Suppressor macrophage (primary cell): ENCODE results near the gene TAF3.

ENCODE experiments used
- DNase-seq, 4 experiments: peaks; one replicate each; pipeline ENCODE4 v3.0.0-alpha.2; 2020 to 2022

The TAF3 gene

DNA sequence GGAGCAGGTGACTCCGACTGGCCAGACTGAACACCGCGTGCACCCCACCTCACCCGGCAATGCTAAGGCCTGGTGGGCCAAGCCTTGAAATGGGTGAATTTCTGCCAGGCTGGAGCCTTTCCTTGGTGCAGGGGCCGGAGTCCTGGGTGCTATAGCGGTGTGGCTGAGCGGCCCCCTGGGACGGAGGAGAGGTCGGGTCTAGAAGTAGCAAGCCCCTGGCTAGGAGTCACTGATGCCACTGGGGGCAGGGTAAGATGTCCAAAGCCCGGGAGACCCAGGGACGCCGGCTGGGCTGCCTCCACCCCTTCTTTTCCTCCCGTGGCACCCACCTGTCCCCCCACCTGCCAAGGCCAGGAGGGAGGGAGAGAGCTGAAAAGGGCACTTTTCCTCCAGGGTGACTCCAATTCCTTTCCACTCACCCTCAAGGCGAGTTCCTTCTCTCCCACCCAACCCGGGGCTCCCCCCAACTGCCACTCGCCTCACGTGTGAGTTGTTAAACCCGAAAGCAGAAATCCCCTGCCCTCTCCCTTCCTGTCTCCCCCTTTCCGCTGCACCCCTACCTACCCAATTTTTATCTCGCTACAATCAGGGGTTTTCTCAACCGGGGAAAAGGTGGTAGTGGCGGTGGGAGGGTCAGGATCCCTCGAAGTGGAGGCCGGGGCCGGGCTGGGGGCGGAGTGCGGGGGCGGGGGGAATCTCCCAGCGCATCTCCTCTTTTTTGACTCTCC, 230.1 kb downstream of the TAF3 start:
- no peak for DNase-seq

DNA sequence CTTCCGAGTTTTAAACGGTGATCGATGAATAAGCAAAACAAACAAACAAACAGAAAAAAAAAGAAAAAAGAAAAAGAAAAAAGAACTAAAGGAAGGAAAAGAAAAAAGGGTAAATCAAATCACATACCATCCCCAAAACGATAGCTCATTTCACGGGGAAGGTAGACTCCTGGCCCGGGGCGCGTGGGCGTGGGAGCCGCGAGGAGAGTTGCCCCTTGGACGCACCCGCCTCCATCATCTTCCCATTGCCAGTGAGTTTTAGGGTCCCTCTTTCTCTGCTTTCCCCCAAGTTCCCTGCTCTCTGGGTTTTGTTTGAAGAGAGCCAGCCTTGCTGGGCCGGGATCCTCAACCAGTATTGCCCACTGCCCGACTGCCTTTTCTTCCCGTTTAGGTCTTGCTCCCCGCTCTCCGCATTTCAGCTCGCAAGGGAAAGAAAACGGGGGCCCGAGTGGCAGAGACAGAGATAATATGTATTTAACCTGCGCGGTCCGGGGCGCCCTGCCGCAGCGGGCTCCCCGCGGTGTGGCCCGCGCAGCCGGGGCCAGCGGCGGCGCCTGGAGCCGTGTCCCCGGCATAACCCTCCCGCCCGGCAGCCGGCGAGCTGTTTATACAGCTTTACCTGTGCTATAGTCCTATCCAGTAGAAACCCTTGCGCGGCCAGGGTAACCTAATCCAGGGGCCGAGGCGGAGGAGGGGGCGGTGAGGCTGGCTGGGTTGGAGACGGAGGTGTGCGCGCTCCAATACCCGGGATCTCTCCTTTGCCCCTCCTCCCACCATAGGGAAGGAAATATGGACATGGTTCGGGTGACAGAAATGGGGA, 230.9 kb downstream of the TAF3 start:
- DNase-seq = no peak

GRCh38 chr10:8049865-8050555, 231.7 kb downstream of the TAF3 start:
- peak in 1 of 4 experiments; percentile 32 for DNase-seq

DNA sequence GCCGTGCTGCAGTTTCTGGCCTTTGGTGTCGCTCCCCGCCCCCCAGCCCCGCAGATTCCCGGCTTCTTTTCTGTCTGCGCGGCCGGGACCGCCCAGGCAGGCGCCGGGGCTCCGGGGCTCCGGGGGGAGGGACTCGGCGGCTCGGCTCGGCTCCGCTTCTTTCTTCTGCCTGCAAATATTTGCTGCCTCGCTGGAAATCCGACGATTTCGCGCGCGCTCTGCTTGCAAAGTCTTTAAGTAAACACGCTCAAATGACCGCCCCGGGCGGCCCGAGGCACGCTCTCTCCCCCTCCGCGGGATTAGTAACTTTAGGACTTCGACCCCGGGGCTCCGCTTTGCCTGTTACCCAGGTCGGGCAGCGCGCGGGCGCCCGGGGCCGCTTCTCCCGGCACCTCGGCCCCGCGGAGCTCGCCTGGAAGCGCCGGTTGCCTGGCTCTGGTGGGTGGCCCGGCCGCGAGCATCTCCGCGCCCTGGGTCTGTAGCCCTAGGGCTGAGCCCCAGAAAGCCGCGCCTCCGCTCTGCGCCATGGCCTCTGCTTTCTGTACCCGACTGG, 232.3 kb downstream of the TAF3 start:
- peak in 1 of 4 experiments; percentile 47 for DNase-seq

DNA sequence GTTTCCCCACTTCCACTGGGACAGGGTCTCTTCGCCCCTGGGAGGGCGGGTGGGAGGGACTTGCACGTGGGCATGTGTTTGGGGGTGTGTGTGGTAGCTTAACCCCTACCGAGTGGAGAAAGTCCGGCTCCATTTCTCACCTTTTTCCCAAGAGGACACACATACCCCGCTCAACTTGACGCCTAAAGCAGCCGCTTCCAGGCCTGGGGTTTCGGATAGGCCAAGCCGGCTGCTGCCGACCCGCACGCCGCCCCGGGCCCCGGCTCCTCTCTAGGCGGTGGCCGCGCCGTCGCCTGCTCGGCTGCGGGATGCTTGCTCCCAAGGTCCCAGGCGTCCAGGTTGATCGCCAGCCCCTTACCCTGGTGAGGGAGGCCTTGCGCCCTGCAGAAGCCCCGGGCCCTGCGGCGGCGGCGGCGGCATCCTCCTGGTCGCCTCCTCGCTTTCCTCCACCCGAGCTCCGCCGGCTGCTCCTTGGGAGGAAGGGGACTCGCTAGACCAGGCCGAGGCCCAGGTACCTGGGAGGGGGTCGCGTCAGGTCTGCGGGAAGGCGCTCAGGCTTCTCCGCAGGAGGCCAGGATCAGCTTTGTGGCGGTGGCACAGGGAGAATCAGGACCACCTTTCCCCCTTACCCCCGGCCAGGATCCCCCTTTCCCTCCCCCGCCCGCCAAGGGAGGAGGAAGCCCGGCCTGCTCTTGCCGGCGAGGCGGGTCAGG, 233.0 kb downstream of the TAF3 start:
- DNase-seq = no peak

- no peak for DNase-seq
Observed at GRCh38 chr10:8051851-8052257, 233.5 kb downstream of the TAF3 start.

DNA sequence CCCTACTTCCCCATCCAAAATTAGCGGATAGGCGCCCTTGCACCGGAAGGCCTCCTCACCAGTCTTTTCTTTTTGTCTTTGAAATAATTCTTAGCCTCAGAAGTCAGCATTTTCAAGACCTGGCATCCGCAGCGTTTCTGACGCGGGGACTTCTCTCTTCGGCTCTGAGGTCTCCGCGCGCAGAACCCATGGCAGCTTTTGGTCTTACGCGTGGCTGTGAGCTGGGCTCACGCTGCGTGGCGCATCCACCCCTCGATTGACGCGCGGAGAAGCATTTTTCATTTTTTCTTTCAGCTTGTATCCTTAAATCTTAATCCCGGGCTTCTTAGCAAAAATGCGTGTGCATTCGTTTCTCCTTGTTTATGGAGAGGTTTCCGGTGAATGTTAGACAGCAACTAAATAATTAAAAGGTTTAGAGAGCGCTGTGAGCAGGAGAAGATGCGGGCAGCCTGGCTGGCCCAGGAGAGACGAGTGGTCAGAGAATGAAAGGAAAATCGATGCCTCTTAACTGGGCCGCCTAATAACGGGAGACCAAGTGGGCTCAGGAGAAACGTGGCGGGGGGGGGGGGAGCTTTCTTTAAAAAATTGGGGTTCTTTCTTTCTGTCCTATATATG, 234.1 kb downstream of the TAF3 start:
- peak in 1 of 4 experiments; percentile 24 for DNase-seq

GRCh38 chr10:8052956-8053445, 234.7 kb downstream of the TAF3 start:
- DNase-seq = no peak

DNA sequence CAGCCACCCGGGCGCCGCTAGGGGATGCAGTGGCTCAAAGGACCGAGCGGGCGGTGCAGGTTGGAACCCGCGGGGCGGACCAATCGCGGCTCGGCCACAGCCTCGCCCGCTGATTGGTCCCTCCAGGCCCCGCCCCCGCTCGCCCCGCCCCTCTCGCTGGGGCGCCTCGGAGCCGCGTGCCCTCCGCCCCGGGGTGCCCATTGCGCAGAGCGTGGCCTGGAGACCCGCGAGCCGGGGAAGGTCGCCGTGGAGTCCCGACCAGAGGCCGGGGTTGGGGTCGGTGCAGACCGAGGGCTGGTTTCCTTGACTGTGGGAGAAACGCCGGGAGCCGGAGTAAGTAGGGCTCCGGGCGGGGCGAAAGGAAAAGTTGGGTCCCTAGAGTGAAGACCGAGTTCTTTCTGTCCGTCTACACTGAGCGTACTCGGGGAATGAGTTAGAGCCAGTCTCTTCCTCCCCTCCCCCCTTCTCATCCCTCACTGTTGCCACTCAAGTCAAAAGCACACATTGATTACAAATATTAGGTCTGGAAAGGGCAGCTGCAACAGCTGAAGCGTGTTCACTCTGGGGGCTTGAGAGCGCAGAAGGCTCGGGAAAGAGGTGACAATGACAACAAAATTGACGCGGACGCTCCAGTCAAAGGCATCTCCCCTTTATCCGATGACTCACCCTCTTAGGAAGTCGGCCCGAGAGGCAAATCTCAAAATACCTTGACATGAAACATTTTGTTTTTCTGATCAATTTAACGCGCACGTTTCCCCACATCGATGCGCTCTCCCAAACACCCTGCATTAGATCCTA, 235.3 kb downstream of the TAF3 start:
- DNase-seq = peak; percentile 90 to 96 (median 94)

DNA sequence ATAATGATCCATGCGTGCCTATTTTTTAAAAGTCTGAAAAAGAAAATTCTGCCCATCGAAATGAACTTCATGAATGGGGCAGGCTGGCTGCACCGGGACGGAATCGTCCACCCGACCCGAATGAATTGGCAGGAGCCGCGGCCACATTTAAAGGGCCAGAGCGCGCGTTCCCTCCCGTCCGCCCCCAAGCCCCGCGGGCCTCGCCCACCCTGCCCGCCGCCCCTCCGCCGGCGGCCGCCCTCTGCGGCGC, 235.9 kb downstream of the TAF3 start:
- no peak for DNase-seq

DNA sequence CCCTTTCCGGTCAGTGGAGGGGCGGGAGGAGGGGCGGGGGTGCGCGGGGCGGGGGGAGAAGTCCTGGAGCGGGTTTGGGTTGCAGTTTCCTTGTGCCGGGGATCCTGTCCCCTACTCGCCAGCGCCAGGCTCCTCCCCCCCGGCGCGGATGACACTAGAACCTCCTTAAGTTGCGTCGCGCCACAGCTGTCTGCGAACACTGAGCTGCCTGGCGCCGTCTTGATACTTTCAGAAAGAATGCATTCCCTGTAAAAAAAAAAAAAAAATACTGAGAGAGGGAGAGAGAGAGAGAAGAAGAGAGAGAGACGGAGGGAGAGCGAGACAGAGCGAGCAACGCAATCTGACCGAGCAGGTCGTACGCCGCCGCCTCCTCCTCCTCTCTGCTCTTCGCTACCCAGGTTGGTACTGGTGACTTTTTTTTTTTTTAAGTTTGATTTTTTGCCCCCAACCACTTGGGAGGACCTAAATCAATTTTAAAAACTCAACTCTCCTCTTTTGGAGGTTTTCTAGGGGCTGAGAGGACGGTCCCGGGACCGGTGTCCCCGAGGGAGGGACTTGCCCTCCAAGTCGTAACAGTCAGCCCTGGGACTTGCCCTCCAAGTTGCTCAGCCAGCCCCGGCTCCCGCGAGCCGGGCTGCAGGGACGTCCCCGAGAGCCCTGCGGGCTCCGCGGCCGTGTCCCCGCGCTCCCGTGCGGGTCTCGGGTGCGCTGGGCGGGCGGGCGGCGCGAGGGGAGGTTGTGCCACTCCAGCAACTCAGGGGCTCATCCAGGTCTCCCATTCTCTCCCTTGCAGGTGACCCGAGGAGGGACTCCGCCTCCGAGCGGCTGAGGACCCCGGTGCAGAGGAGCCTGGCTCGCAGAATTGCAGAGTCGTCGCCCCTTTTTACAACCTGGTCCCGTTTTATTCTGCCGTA, 236.4 kb downstream of the TAF3 start, which contains the start of gene GATA3:
Gene GATA3, plus strand, starts transcription at position 195 of the 914 bp plus-strand sequence. CDS start 968 bp downstream, outside the sequence.
- DNase-seq = peak; percentile 41 to 69 (median 57)

DNA sequence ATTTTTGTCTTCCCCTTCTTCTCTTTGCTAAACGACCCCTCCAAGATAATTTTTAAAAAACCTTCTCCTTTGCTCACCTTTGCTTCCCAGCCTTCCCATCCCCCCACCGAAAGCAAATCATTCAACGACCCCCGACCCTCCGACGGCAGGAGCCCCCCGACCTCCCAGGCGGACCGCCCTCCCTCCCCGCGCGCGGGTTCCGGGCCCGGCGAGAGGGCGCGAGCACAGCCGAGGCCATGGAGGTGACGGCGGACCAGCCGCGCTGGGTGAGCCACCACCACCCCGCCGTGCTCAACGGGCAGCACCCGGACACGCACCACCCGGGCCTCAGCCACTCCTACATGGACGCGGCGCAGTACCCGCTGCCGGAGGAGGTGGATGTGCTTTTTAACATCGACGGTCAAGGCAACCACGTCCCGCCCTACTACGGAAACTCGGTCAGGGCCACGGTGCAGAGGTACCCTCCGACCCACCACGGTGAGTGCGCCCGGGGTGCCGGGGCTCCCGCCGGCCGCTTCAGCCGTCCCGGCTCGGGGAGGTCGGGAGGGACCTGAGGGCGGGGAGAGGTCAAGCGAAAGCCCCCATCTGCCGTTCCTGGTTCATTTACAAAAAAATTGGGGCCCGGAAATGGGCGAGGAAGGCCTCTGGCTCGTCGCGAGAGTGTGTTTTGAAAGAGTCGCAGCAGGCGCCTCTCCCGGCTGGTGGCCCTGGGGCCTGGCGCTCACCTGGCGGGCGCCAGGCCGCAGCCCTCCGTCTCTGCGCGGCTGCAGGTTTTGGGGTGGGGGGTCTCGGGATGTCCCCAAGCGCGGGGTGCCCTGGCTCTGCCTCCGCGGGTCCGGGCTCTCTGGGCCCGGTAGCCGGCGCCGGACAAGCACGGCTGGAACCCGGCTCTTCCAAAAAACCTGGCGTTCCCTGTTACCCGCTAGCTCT, 237.4 kb downstream of the TAF3 start:
- DNase-seq = peak in 1 of 4 experiments; percentile 43

DNA sequence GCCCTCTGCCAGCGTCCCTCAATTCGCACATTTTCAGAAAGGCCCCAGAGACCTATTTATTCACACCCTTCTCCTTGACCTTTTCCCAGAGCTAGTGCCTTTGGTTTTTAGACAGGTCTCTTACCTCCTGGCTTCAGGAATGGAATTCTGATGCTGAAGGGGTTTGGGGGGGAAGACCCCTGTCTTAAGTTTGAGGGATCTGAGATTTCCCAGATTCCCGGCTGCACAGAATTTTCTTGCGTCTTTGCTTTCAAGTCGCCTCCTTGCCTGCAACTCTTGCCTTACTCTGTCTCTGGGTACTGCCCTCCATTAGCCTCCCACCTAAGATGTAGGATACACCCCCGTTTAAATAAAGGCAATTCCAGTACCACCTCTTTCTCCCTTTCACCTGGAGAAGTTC, 238.1 kb downstream of the TAF3 start:
- no peak for DNase-seq

DNA sequence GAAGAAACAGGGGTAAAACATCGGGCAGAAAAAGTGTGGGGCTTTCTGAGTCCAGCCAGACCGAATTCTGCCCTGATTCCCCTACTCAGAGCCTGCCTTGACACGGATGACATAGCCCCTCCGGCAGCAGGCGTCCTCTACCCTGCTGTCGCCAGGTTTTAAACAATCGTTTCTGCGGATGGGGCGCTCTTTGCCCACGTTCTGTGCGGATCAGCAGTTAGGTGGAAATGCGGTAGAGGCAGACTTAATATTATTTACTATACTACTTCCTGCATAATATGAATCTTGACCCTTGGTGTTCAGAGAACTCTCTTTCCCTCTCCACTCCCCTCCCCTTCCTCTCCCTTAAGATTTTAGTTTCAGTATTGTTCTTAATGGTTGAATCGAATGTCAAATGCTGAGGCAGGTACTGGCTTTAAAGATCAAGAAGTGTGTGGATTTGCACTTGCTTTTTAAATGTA, 238.6 kb downstream of the TAF3 start:
- no peak for DNase-seq

GRCh38 chr10:8057636-8058273, 239.4 kb downstream of the TAF3 start:
- no peak for DNase-seq

- DNase-seq = no peak
Observed at GRCh38 chr10:8058274-8059111, 240.2 kb downstream of the TAF3 start.
